ENCODE results near the gene UVRAG. TPM values are rescaled to one million over a fixed set of nuclear protein-coding genes. Genes with fewer than 3 reads are reported as not detected.

Gene UVRAG
- total RNA-seq, 4 donors from 2014 or later = 14.6 to 28.0 (median 20.7) TPM

DNA sequence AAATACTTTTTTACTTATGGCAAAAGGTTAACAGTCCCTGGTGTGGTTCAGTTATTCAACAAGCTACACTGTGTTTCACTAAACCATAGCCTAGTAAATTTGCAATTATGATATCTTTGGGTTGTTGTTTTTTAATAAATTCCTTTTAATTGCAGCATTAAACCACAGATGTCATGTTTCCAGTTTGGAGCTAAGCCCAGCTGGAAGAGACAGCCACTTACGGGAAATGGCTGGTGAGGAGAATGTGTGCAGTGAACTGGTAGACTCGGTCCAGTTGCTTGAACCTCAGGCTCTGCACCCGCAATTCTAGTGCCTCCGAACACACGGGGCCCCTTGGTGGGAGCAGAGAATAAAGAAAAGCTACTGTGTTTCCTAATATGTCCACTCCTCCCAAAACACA is 320.5 kb downstream of the UVRAG start:
- intact Hi-C loops (cut with DNase I; ENCODE audit: low total_unique reads) = no loop called here
- H3K4me3 ChIP-seq (ENCODE audit: low read depth, poor library complexity, severe bottlenecking) = no peak overlapping the region
- DNase-seq (ENCODE audit: low spot score in 2 of 2) = no peak
- TF ChIP-seq POLR2A (IDR thresholded peaks at IDR 0.05) = no peak
- TF ChIP-seq, protein P1, sequence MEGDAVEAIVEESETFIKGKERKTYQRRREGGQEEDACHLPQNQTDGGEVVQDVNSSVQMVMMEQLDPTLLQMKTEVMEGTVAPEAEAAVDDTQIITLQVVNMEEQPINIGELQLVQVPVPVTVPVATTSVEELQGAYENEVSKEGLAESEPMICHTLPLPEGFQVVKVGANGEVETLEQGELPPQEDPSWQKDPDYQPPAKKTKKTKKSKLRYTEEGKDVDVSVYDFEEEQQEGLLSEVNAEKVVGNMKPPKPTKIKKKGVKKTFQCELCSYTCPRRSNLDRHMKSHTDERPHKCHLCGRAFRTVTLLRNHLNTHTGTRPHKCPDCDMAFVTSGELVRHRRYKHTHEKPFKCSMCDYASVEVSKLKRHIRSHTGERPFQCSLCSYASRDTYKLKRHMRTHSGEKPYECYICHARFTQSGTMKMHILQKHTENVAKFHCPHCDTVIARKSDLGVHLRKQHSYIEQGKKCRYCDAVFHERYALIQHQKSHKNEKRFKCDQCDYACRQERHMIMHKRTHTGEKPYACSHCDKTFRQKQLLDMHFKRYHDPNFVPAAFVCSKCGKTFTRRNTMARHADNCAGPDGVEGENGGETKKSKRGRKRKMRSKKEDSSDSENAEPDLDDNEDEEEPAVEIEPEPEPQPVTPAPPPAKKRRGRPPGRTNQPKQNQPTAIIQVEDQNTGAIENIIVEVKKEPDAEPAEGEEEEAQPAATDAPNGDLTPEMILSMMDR (IDR thresholded peaks at IDR 0.05) = no peak
- WGBS, 2 donors = 70 to 76% methylated on average over 5 of the region's 5 CpGs

DNA sequence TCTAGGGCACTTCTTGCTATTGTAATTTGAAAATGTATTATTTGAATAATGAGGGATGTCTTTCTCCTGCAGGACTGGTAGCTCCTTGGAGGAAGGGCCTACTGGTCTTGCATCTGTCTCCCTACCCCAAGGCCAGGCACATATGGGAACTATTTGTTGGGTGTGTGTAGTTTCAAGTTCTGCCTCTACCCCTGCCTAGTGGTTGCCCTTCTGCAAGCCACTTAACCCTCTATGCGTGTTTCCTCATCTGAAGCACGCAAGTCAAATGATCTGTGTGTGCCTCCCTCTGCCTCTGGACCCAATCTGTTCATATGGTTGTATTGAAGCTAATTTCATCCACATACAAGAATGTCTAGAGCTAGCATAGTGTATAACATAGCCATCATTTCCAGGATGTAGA is 324.3 kb downstream of the UVRAG start:
- no peak for DNase-seq (ENCODE audit: low spot score in 2 of 2)
- WGBS, 2 donors = 82 to 84% methylated on average over 2 of the region's 2 CpGs
- TF ChIP-seq, protein P1 (IDR thresholded peaks at IDR 0.05) = no peak
- TF ChIP-seq POLR2A (IDR thresholded peaks at IDR 0.05) = no peak
- H3K4me3 ChIP-seq (ENCODE audit: low read depth, poor library complexity, severe bottlenecking) = no peak overlapping the region
- intact Hi-C loops (cut with DNase I; ENCODE audit: low total_unique reads) = no loop called here

DNA sequence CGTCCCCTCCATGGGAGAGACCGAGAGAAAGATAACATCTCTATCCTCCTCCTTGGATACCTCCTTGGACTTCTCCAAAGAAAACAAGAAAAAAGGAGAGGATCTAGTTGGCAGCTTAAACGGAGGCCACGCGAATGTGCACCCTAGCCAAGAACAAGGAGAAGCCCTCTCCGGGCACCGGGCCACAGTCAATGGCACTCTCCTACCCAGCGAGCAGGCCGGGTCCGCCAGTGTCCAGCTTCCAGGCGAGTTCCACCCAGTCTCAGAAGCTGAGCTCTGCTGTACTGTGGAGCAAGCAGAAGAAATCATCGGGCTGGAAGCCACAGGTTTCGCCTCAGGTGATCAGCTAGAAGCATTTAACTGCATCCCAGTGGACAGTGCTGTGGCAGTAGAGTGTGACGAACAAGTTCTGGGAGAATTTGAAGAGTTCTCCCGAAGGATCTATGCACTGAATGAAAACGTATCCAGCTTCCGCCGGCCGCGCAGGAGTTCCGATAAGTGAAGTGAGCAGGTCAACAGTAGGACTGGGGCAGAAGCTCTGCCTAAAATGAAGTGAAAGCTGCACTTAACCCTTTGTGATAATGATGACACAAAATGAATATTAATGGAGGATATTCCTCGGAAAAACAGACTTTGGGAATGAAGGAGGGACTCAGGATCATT is 326.0 kb downstream of the UVRAG start:
- H3K4me3 ChIP-seq (ENCODE audit: low read depth, poor library complexity, severe bottlenecking) = no peak overlapping the region
- no peak for DNase-seq (ENCODE audit: low spot score in 2 of 2)
- intact Hi-C loops (cut with DNase I; ENCODE audit: low total_unique reads) = no loop called here
- TF ChIP-seq, protein P1 (IDR thresholded peaks at IDR 0.05) = no peak
- no peak for TF ChIP-seq POLR2A (IDR thresholded peaks at IDR 0.05)
- WGBS, 2 donors = 87 to 93% methylated on average over 22 of the region's 22 CpGs

DNA sequence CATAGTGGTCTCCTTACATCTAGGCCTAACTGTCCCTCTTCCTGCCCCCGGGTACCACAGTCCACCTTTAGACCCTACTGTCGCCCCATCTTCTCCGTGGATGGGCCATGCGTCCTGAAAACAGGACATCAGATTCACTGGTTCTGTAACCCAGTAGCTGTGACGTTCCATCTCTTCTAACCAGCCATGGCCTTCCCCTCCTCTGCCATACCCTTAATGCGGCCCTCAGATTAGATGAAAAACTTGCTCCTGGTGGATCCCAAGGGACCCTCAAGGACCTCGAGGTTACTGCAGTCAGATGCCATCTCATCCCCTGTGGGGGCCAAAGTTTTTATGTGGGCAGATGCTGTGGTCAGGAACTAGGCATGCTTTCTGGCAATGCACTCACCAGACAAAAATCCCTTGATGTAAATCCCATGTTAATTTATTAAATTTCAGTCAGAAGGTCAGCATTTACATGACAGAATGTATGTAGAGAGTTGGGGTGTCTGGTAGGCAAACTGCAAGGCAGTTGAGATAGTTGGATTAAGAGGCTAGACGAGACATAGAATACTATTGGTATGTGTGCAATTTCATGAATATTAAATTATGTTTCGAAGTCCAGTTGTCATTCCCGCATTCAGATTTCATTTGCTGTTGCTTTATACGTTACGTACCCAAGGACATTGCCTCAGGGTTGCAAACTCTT is 327.0 kb downstream of the UVRAG start:
- H3K4me3 ChIP-seq (ENCODE audit: low read depth, poor library complexity, severe bottlenecking) = no peak overlapping the region
- WGBS, 2 donors = 94 to 95% methylated on average over 12 of the region's 12 CpGs
- intact Hi-C loops (cut with DNase I; ENCODE audit: low total_unique reads) = no loop called here
- DNase-seq (ENCODE audit: low spot score in 2 of 2) = no peak
- TF ChIP-seq, protein P1 (IDR thresholded peaks at IDR 0.05) = no peak
- no peak for TF ChIP-seq POLR2A (IDR thresholded peaks at IDR 0.05)

DNA sequence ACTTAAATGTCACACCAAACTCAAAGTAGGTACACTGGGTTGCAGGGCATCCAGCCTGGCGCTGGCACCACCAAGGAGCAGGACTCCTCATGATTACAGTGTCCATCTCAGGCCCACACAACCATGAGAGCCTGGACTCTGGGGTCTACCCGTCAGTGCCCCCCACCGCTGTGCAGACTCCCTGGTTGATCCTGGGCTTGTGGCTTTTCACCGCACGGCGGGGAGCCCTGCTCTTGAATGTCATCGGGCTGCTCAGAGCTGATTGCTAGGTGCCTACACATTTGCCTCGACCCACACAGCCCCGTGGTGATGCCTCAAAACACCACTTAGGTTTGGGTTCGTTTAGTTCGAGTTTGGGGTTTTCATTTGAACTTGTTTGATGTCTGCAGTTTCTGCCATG is 328.3 kb downstream of the UVRAG start:
- DNase-seq (ENCODE audit: low spot score in 2 of 2) = no peak
- no peak overlapping the region for H3K4me3 ChIP-seq (ENCODE audit: low read depth, poor library complexity, severe bottlenecking)
- whole genome bisulfite sequencing, 2 donors = 91 to 97% methylated on average over 11 of the region's 11 CpGs
- intact Hi-C loops (cut with DNase I; ENCODE audit: low total_unique reads) = no loop called here
- TF ChIP-seq, protein P1 (IDR thresholded peaks at IDR 0.05) = no peak
- TF ChIP-seq POLR2A (IDR thresholded peaks at IDR 0.05) = no peak

Measured in lower leg skin (tissue), 4 donors.